ENCODE data around the gene DND1. TPM values are rescaled to one million over a fixed set of nuclear protein-coding genes. Genes with fewer than 3 reads are reported as not detected.
A peak's percentile ranks its signal among the peaks of the same experiment; 100 is the strongest.
"Not testable (repeated sequence)": the region's sequence is repeated elsewhere in the genome, so short reads cannot be mapped to it uniquely, and the experiment has no call there.

The DND1 gene
- total and polyA plus RNA-seq, 12 donors = 0.18 to 3.6 (median 0.55) TPM

- Histone ChIP-seq H3K9me3 (replicated peaks in 1 of 3) (no peaks in the 10 kb centered on the region), H3K36me3 (replicated peaks in 1 of 2) (no peaks in the 10 kb centered on the region), H3K27me3 (no peaks in the 10 kb centered on the region), H3K4me3 (peak overlapping the region in 1 of 4 donors; percentile 49), H3K4me1 (replicated peaks in 1 of 2) (peaks cover 0 to 38% of the 10 kb centered on the region in 2 donors), H3K27ac (peak overlapping the region; percentile 22 to 95 (median 55))
- peak in 1 of 7 donors; percentile 48 for DNase-seq
- intact Hi-C loops (cut with DNase I) = loop anchor here in 1 of 2 donors (5.0 kb wide), 1 partner anchor 53 kb away; no protein-coding TSS in a partner anchor
- 32 to 51% (median 44%) methylated on average over 2 of the region's 2 CpGs for WGBS, 4 donors
- TF ChIP-seq CTCF (IDR thresholded peaks at IDR 0.05) (no peak), POLR2A (IDR thresholded peaks at IDR 0.05) (no peak)
Observed at GRCh38 chr5:140630292-140631035, 42.9 kb downstream of the DND1 start.

DNA sequence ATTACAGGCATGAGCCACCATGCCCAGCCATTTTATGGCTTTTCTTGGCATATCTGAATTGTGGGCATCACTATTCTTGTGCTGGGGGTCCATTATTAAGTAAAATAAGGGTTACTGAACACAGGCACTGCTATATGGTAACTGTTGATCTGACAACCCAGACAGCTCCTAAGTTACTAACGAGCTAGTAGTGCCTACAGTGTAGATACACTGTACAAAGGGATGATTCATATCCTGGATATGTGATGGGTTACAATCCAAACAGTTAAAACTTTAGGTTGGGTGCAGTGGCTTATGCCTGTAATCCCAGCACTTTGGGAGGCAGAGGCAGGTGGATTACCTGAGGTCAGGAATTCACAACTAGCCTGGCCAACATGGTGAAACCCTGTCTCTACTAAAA, 44.7 kb downstream of the DND1 start:
- no peaks in the 10 kb centered on the region for H3K36me3 ChIP-seq (replicated peaks in 1 of 2)
- H3K4me3 ChIP-seq = no peak overlapping the region
- H3K4me1 ChIP-seq (replicated peaks in 1 of 2) = peaks cover 0 to 24% of the 10 kb centered on the region in 2 donors
- WGBS, 4 donors = 31 to 77% (median 59%) methylated on average over 1 of the region's 1 CpG
- H3K9me3 ChIP-seq (replicated peaks in 1 of 3) = no peaks in the 10 kb centered on the region
- TF ChIP-seq CTCF (IDR thresholded peaks at IDR 0.05) = no peak
- no peak for DNase-seq
- H3K27ac ChIP-seq = no peak overlapping the region
- intact Hi-C loops (cut with DNase I) = no loop called here
- no peaks in the 10 kb centered on the region for H3K27me3 ChIP-seq

- H3K27me3 ChIP-seq = no peaks in the 10 kb centered on the region
- TF ChIP-seq CTCF (IDR thresholded peaks at IDR 0.05) (no peak), POLR2A (IDR thresholded peaks at IDR 0.05) (no peak)
- no peak overlapping the region for H3K27ac ChIP-seq
- H3K4me3 ChIP-seq = no peak overlapping the region
- WGBS, 4 donors = 82 to 95% (median 90%) methylated on average over 6 of the region's 6 CpGs
- no peaks in the 10 kb centered on the region for H3K36me3 ChIP-seq (replicated peaks in 1 of 2)
- intact Hi-C loops (cut with DNase I) = no loop called here
- H3K4me1 ChIP-seq (replicated peaks in 1 of 2) = peaks cover 0 to 20% of the 10 kb centered on the region in 2 donors
- no peaks in the 10 kb centered on the region for H3K9me3 ChIP-seq (replicated peaks in 1 of 3)
- no peak for DNase-seq
Observed at GRCh38 chr5:140627972-140628371, 45.4 kb downstream of the DND1 start.

- DNase-seq = peak in 1 of 7 donors; percentile 9
- H3K4me1 ChIP-seq (replicated peaks in 1 of 2); H3K4me3 ChIP-seq; H3K27me3 ChIP-seq; H3K27ac ChIP-seq; H3K36me3 ChIP-seq (replicated peaks in 1 of 2); H3K9me3 ChIP-seq (replicated peaks in 1 of 3); intact Hi-C loops (cut with DNase I): not testable (repeated sequence)
- WGBS, 4 donors = 90 to 92% (median 91%) methylated on average over 10 of the region's 10 CpGs
Observed at GRCh38 chr5:140624886-140625285, 48.5 kb downstream of the DND1 start.

DNA sequence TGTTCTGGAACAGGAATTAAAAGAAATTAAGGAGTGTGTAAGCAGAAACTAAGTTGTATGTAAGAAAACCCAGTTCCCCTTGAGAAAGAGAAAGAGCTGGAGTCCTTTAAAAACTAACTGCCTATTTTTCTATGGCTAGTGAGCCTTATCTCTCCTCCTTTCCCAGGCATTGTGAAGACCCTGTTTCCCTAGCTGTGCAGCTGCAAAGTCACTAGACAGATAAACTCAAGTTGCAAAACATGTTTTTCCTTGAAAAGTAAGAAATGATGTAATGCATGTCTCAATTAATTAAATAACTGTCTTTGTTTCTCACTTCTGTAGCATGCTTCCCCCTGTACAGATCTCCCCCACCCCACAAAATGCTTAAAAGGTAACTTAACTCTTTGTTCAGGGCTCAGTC, 50.3 kb downstream of the DND1 start:
- H3K27me3 ChIP-seq; intact Hi-C loops (cut with DNase I); H3K4me1 ChIP-seq (replicated peaks in 1 of 2); H3K4me3 ChIP-seq; H3K9me3 ChIP-seq (replicated peaks in 1 of 3); H3K36me3 ChIP-seq (replicated peaks in 1 of 2); DNase-seq; H3K27ac ChIP-seq: not testable (repeated sequence)

Measured in adrenal gland (tissue), 12 donors.